Caco-2 (cell line): Measurements from ENCODE around the gene THADA. TPM values are rescaled to one million over a fixed set of nuclear protein-coding genes. Genes with fewer than 3 reads are reported as not detected.
"Not testable (repeated sequence)": the region's sequence is repeated elsewhere in the genome, so short reads cannot be mapped to it uniquely, and the experiment has no call there.

Experiments
- BruUV-seq: library from RNA; stranded (reverse); fragments of 400-500 nt; replicated peaks from 2 replicates; lab custom pipeline; 2021; lab: Mats Ljungman, UMichigan
- CTCF ChIA-PET: fragments of 300-600 bp; sonication (Branson Sonifier 250); formaldehyde crosslinking; loops from one replicate; lab custom pipeline; 2022; ENCODE audit warnings: antibody characterized with exemption; lab: Charles Lee
- POLR2A ChIA-PET: fragments of 300-600 bp; sonication (Branson Sonifier 250); formaldehyde crosslinking; loops from one replicate; lab custom pipeline; 2022; ENCODE audit warnings: antibody characterized with exemption; lab: Charles Lee
- DNase-seq, 2 experiments: peaks; one replicate each; pipeline versions ENCODE4 v3.0.0 to v3.0.0-alpha.2; 2020 to 2022
- H3K27me3 ChIP-seq: replicated peaks from 2 replicates; pipeline ENCODE4 v1.6.0; 2011; ENCODE audit warnings: low read length; ENCODE audit not compliant: control insufficient read depth, insufficient read depth
- H3K36me3 ChIP-seq: 2 replicates; pipeline ENCODE4 v1.5.1; 2011; ENCODE audit warnings: low read length; ENCODE audit not compliant: control insufficient read depth, insufficient read depth
- H3K4me1 ChIP-seq: fragments of 250-450 bp; sonication (Bioruptor Pico); 2 replicates; pipeline ENCODE4 v1.5.1; 2020; ENCODE audit warnings: mild to moderate bottlenecking
- H3K4me3 ChIP-seq: 2 replicates; pipeline ENCODE4 v1.5.1; 2011; ENCODE audit warnings: low read depth, mild to moderate bottlenecking, control low read depth, low read length
- H3K9me3 ChIP-seq: fragments of 250-450 bp; sonication (Bioruptor Pico); 2 replicates; pipeline ENCODE4 v1.5.1; 2020; ENCODE audit warnings: mild to moderate bottlenecking, moderate library complexity
- H3K27ac Mint-ChIP-seq: one replicate; pipeline ENCODE4 v1.8.0; 2022; ENCODE audit warnings: mixed read lengths; ENCODE audit not compliant: unreplicated experiment
- H3K27me3 Mint-ChIP-seq: one replicate; pipeline ENCODE4 v1.8.0; 2022; ENCODE audit warnings: mixed read lengths; ENCODE audit not compliant: insufficient read depth, unreplicated experiment
- H3K36me3 Mint-ChIP-seq: one replicate; pipeline ENCODE4 v1.8.0; 2022; ENCODE audit warnings: mild to moderate bottlenecking, mixed read lengths; ENCODE audit not compliant: insufficient read depth, unreplicated experiment
- H3K4me1 Mint-ChIP-seq: one replicate; pipeline ENCODE4 v1.8.0; 2022; ENCODE audit warnings: low read depth, mixed read lengths; ENCODE audit not compliant: unreplicated experiment
- H3K4me3 Mint-ChIP-seq: one replicate; pipeline ENCODE4 v1.8.0; 2022; ENCODE audit warnings: mild to moderate bottlenecking, moderate library complexity, mixed read lengths; ENCODE audit not compliant: unreplicated experiment
- H3K9me3 Mint-ChIP-seq: one replicate; pipeline ENCODE4 v1.8.0; 2022; ENCODE audit warnings: mixed read lengths; ENCODE audit not compliant: unreplicated experiment
- CTCF ChIP-seq, 2 experiments: fragments of 200-600 bp in 1 of 2; IDR thresholded peaks; 1 replicate in 1 of 2; 2 replicates in 1 of 2; pipeline versions ENCODE4 v1.5.1 to v1.8.0; 2011 to 2022; ENCODE audit warnings: antibody characterized with exemption in 1 of 2, control low read depth in 1 of 2, inconsistent platforms in 1 of 2, low read depth in 1 of 2, low read length in 1 of 2, mild to moderate bottlenecking in 1 of 2, moderate library complexity in 1 of 2; ENCODE audit not compliant: insufficient read depth in 1 of 2, severe bottlenecking in 1 of 2, unreplicated experiment in 1 of 2
- intact Hi-C: fragments of 100-400 bp; cut with micrococcal nuclease; formaldehyde crosslinking; loops from one replicate; pipeline ENCODE4 v1.10.0; 2022; ENCODE audit not compliant: unreplicated experiment
- total RNA-seq: library from RNA; stranded (reverse); gene quantifications from 2 replicates; pipeline ENCODE4 v1.2.3, GENCODE V29; 2022

Gene THADA
- total RNA-seq, 1 experiment from 2014 or later: 33.8 TPM

GRCh38 chr2:43300781-43301583, 294.9 kb downstream of the THADA start:
- intact Hi-C loops: no loop called here
- H3K27me3 Mint-ChIP-seq: no peaks in the 10 kb centered on the region
- DNase-seq: no peak
- H3K4me3 ChIP-seq: no peak overlapping the region
- TF ChIP-seq CTCF (IDR thresholded peaks at IDR 0.05; ENCODE audit: insufficient read depth in 1 of 2, low read depth in 1 of 2, low read length in 1 of 2, severe bottlenecking in 1 of 2, unreplicated experiment in 1 of 2): no peak
- no TSS peak for BruUV-seq
- no peaks in the 10 kb centered on the region for H3K27me3 ChIP-seq
- H3K4me3 Mint-ChIP-seq: no peak overlapping the region
- no peaks in the 10 kb centered on the region; the same call in 1 of the 2 replicates for H3K36me3 ChIP-seq
- no peak overlapping the region for H3K27ac Mint-ChIP-seq
- H3K4me1 Mint-ChIP-seq: peaks cover 13% of the 10 kb centered on the region
- no peaks in the 10 kb centered on the region for H3K9me3 Mint-ChIP-seq
- H3K4me1 ChIP-seq: peaks cover 6% of the 10 kb centered on the region; the same call in 1 of the 2 replicates
- ChIA-PET POLR2A (no interaction called here), CTCF (no interaction called here)
- no peaks in the 10 kb centered on the region for H3K36me3 Mint-ChIP-seq
- no peaks in the 10 kb centered on the region for H3K9me3 ChIP-seq

GRCh38 chr2:43300222-43300621, 295.6 kb downstream of the THADA start:
- Histone ChIP-seq H3K4me1 (peaks cover 3% of the 10 kb centered on the region; the same call in 1 of the 2 replicates), H3K4me3 (no peak overlapping the region), H3K9me3 (no peaks in the 10 kb centered on the region), H3K36me3 (no peaks in the 10 kb centered on the region; the same call in 1 of the 2 replicates), H3K27me3 (no peaks in the 10 kb centered on the region)
- no TSS peak for BruUV-seq
- Mint-ChIP-seq H3K9me3 (no peaks in the 10 kb centered on the region), H3K4me1 (peaks cover 9% of the 10 kb centered on the region), H3K36me3 (no peaks in the 10 kb centered on the region), H3K4me3 (no peak overlapping the region), H3K27me3 (no peaks in the 10 kb centered on the region), H3K27ac (no peak overlapping the region)
- ChIA-PET POLR2A (no interaction called here), CTCF (no interaction called here)
- no peak for TF ChIP-seq CTCF (IDR thresholded peaks at IDR 0.05; ENCODE audit: insufficient read depth in 1 of 2, low read depth in 1 of 2, low read length in 1 of 2, severe bottlenecking in 1 of 2, unreplicated experiment in 1 of 2)
- intact Hi-C loops: no loop called here
- no peak for DNase-seq

- peaks cover 10% of the 10 kb centered on the region for H3K9me3 Mint-ChIP-seq
- no peak for TF ChIP-seq CTCF (IDR thresholded peaks at IDR 0.05; ENCODE audit: insufficient read depth in 1 of 2, low read depth in 1 of 2, low read length in 1 of 2, severe bottlenecking in 1 of 2, unreplicated experiment in 1 of 2)
- H3K9me3 ChIP-seq: no peaks in the 10 kb centered on the region
- DNase-seq: no peak
- no peaks in the 10 kb centered on the region for H3K27me3 Mint-ChIP-seq
- H3K4me3 Mint-ChIP-seq: no peak overlapping the region
- intact Hi-C loops: no loop called here
- peaks cover 20% of the 10 kb centered on the region for H3K4me1 Mint-ChIP-seq
- H3K36me3 ChIP-seq: no peaks in the 10 kb centered on the region; the same call in 1 of the 2 replicates
- no peak overlapping the region for H3K4me3 ChIP-seq
- BruUV-seq: no TSS peak
- H3K4me1 ChIP-seq: peaks cover 11% of the 10 kb centered on the region
- ChIA-PET POLR2A (no interaction called here), CTCF (no interaction called here)
- no peak overlapping the region for H3K27ac Mint-ChIP-seq
- no peaks in the 10 kb centered on the region for H3K27me3 ChIP-seq
- no peaks in the 10 kb centered on the region for H3K36me3 Mint-ChIP-seq
These were observed 297.3 kb downstream of the THADA start for GRCh38 chr2:43298500-43298899.

- H3K4me1 ChIP-seq: peaks cover 16% of the 10 kb centered on the region
- H3K9me3 Mint-ChIP-seq, POLR2A ChIA-PET, CTCF ChIA-PET, H3K4me3 Mint-ChIP-seq, intact Hi-C loops, H3K9me3 ChIP-seq, DNase-seq, BruUV-seq, H3K27me3 Mint-ChIP-seq, H3K27me3 ChIP-seq, H3K27ac Mint-ChIP-seq, H3K36me3 Mint-ChIP-seq, H3K4me3 ChIP-seq, H3K36me3 ChIP-seq: not testable (repeated sequence)
- H3K4me1 Mint-ChIP-seq: peaks cover 22% of the 10 kb centered on the region
These were observed 298.1 kb downstream of the THADA start for GRCh38 chr2:43297740-43298139.
